Fibroblast of skin of right biceps (primary cell): ENCODE results near the gene KDM4B.

Experiments used
- DNase-seq: peaks from one replicate; pipeline ENCODE4 v3.0.0-alpha.2; 2013

The KDM4B gene

DNA sequence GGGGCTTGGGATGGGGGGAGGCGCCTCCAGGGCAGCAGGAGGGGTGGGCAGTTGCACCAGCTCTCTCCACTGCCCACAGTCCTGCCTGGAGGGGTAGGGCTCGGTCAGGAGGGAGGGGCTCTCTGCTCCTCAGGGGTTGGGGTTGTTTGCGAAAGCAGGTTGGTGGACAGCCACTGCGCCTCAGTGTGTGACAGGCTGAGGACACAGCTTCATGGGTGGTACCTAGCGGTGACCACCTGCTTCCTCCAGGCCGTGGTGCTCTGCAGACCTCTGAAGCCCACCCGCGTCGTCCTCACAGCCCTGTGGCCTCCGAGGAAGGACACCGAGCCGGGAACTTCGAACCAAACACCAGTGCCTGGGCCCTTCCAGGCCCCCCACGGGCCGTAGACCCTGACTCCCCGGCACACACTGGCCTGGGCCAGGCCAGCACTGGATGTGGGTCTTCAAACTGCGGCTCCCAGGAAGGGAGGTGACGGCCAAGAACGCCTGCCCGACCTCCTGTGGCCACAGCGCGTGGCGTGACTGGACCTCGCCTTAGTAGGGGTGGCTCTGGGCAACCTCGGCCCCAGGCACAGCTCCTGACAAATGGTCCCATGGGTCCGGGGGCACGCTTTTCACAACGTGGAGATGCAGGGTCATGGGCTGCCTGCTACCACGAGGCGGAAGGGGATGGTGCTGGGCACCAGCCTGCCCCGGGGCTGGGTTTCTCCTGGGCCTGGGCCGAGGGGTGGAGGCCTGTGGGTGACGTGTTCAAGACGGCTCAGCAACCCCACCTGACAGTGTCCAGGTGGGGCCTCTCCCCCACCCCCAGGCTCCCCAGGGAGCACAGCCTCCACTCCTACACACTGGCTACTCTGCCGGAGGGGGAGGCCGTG lies 173.2 kb downstream of the KDM4B start:
- no peak for DNase-seq

DNA sequence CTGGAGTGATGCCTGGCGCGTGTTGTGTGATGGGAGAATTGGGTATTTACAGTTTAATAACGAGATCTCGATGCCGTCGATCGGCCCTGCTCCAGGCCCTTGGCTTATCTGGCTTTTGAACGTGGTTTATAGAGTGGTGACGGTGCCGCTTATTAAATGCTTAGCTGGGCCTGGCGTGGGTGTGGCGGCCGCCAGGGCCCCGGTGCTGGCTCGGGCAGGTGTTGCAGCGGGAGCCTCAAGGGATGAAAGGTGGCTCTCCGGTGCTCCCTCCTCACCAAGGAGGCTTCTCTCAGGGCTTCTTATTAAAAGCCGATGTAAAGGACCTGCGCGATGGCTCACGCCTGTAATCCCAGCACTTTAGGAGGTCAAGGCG lies 173.8 kb downstream of the KDM4B start:
- no peak for DNase-seq

DNA sequence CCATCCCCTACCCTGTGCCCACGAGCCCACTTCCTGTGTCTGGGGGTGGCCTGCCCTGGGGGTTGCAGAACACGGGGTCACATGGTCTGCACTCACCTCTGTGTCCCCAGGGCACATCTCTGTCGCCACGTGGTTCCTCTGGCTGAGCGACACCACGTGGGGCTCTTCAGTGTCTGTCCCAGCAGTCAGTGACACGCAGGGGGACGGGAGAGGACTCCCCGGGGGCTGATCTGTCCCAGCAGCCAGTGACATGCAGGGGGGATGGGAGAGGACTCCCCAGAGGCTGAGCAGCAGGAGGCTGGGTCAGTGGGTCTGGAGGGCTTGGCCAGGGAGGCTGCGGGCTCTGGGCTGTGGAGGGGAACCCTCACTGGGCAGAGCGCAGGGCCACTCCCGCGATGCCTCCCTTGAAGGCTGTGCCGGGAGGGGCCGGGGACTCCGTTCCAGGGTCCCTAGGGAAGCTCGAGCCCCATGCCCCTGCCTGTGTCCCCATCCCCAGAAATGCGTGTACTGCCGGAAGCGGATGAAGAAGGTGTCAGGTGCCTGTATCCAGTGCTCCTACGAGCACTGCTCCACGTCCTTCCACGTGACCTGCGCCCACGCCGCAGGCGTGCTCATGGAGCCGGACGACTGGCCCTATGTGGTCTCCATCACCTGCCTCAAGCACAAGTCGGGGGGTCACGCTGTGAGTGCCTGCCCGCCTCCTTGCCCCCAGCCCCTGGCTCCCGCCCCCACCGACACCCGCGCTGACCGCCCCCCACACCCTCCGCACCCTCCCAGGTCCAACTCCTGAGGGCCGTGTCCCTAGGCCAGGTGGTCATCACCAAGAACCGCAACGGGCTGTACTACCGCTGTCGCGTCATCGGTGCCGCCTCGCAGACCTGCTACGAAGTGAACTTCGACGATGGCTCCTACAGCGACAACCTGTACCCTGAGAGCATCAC lies 174.8 kb downstream of the KDM4B start:
- no peak for DNase-seq

DNA sequence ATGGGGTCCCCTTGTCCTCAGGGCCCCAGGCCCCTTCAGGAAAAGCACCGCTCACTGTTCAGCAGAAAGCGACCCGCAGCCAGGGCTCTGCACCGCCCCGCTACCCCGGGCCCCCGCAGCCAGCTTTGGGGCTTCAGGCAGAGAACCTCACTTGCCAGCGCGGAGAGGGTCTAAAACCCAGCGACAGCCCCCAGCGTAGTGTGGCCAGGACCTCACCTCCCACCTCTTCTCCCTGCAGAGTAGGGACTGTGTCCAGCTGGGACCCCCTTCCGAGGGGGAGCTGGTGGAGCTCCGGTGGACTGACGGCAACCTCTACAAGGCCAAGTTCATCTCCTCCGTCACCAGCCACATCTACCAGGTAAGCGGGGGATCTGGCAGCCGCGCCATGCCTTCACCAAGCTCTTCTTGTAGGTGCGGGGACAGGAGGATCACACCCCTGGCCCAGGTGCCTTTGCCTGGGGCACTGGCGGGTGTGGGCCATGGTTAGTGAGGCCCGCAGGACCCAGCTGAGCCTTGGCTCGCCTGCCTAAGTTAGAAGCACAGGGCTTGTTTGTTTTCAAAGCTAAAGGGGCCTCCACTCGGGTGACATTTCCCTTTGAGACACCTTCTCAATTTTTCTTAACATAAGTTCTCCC lies 175.7 kb downstream of the KDM4B start:
- no peak for DNase-seq

DNA sequence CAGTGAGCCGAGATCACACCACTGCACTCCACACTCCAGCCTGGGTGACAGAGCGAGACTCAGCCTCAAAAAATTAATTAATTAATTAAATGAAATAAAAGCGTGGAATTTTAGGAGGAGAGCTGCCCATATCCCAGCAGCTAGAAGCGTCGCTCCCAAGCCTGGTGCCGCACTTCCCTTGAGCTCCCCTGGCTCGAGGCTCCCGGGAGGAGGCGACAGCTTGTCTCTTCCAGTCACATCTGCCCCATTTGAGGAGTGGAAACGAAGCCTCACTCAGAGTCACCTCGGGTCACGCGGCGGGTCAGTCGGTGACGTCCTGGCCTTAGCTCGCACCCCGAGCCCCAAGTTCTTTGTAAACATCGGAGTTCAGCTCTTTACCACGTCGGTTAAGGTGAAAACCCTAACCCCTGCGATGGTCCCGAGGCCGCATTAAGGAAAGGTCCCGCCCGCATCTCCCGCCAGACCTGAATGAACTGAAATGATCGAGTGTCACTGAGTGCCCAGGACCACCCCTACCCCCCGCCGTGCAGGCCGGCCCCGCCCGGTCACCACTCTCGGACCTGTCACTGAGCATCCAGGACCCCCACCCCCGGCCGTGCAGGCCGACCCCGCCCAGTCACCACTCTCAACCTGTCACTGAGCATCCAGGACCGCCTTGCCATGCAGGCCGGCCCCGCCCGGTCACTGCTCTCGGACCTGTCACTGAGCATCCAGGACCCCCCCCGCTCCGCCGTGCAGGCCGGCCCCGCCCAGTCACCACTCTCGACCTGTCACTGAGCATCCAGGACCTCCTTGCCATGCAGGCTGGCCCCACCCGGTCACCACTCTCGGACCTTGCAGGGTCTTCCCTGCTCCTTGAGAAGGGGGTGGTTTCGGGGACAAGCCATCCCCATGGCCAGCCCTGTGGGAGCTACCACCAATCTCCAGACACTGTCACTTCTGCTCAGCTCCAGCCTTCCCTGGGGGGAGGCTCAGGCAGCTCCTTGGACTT lies 176.9 kb downstream of the KDM4B start:
- no peak for DNase-seq

DNA sequence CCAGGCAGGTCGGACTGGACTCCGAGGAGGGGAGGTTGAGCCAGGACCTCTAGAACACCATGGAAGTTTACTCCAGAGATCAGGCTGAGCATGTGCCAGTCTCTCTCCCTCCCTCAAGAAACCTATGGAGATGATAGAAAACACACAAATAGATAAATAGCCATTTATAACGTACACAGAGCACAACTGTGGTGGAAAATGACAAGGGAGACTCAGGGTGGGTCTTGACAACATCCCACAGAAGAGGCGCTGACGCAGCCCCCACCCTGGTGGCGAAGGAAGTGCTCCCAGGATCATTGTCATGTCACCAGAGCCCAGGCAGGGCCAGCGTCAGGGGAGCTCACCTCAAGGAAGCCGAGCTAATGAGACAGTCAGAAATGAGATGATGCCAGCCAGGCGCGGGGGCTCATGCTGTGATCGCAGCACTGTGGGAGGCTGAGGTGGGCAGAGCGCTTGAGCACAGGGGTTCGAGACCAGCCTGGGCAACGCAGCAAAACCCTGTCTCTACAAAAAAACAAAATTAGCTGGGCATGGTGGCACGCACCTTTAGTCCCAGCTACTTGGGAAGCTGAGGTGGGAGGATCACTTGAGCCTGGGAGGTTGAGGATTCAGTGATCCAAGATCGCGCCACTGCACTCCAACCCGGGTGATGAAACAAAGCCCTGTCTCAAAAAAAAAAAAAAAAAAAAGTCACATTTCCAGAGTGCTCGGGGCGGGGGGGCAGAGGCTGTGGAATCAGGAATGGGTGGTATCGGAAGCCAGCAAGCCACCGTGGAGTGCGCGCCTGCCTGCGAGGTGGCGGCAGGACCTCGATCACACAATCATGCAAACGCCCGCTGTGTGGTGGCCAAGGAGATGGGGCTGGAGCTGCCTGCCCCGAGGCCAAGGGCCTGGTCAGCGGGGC lies 178.4 kb downstream of the KDM4B start:
- no peak for DNase-seq

DNA sequence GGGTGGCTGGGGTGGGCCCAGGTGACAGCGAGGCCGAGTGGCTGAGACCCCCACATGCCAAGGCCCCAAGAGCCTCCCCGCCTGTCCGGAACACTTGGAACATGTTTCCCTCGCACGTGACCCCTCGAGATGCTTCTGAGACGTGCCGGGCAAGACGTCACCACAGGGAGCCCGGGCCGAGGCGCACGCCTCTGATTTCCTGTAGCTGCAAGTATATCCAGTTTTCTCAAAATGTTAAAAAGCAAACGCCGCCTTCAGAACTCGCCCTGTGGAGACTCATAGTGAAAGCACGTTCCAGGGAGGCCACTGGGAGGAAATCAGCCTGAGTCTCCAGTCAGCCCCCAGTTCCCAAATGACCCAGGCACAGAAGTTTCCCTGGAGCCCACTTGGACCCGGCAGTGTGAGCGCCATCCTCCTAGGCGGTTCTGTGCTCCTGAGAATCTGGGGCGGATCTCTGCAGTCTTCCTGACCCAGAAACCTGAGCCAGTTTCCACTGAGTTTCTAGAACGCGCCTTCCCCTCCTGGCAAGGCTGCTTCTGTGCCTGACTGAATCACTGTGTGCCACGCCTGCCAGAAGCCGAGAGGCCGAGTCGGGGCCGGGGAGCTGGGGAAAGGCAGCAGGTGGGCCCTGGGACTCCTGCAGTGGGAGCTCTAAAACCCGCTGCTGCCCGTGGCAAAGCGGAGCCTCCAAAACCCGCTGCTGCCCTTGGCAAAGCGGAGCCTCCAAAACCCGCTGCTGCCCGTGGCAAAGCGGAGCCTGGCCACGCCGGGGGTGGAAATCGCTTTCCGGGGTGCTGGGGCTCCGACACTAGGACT lies 179.3 kb downstream of the KDM4B start:
- DNase-seq: no peak

DNA sequence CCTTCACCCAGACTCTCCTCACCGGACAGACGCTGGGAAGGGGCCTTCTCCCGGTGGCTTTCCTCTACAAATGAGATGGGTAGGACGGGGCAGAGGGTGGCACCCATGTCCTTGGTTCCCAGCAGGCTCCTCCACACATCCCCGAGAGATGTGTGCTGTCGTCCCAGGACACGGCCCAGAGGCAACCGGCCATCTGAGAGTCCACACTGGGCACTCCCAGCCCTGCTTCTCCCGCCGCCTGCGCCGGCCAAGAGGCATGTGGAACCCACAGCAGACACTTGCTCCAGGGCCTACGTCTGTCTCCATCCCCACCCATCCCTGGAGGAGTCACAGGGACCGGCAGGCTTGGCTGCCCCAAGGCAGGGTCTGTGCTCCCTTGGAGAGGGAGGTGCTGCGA lies 179.9 kb downstream of the KDM4B start:
- no peak for DNase-seq

DNA sequence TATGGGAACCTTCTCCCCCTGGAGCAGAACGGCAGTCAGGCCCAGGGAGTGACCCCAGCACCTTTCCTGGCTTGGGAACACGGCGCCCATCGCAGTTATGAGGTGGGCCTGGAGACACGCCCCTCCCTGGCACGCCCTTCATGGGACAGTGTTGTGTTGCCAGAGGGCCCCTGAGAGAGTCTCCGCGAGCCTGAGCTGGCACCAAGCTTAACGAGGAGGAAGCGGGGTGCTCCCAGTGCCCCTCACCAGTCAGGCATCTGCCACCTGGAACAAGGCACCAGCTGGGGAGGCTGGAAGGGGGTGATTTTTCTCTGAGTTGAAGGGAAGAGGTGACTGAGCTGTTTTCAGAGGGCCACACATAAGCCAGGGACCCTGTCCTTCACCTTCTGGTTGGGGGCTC lies 180.6 kb downstream of the KDM4B start:
- no peak for DNase-seq

DNA sequence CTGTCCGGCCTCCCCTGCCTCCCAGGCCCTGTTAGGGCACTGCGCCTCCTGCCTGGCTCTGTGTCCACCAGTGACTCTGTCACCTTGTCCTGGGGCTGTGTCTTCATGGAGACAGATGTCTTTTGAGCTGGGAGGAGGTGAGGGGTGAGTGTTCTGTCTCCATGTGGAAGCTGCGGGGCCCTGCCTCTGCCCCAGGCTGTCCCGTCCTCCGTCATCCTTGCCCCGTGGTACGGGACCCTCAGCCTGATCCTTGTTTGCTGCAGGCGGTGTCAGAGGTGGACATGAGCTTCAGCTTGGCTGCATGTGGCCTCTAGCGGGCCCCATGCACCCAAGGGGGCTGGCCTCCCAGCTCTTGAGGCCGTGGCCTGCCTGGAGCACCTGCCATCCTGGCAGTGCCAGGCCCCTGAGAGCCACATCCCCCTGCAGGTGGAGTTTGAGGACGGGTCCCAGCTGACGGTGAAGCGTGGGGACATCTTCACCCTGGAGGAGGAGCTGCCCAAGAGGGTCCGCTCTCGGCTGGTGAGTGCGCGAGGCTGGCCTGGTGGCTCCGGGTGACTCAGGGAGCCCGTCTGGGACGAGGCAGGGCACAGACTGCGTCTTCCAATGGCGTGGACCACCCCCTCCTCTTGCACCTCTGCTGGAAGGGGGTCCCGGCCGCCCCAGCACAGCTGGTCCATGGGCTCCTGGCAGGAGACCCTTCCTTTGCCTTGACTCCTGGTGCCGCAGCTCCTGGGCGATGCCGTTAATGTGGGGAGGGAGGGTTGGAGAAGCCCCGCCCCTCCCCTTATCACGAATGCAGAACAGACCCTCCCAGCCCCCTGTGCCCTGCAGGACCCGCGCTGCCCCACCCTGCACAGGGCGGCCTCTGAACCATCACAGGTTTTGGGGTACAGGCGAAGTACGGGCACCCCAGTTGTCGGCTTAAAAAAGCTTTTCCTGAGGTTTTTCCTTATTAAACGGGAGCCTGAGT lies 181.3 kb downstream of the KDM4B start:
- DNase-seq: no peak

DNA sequence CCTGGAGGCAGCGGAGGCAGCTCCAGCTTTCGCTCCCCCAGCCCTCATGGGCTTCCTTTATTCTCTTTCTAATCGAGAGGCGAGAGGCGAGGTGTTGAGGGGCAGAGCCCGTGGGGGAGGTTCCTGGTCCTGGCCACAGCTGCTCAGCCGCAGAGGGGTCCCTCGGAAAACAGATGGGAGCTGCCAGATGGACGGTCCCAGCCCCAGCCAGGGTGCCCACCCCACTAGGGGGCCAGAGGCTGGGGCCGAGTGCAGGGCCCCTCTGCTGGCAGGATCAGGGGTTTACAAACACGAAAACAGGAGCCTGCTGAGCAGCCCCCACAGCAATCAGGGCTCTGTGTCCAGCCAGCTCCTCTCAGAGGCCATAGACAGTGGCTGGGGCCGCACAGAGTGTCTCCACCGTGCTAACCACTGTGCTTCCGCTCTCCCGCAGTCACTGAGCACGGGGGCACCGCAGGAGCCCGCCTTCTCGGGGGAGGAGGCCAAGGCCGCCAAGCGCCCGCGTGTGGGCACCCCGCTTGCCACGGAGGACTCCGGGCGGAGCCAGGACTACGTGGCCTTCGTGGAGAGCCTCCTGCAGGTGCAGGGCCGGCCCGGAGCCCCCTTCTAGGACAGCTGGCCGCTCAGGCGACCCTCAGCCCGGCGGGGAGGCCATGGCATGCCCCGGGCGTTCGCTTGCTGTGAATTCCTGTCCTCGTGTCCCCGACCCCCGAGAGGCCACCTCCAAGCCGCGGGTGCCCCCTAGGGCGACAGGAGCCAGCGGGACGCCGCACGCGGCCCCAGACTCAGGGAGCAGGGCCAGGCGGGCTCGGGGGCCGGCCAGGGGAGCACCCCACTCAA lies 182.2 kb downstream of the KDM4B start:
- no peak for DNase-seq

DNA sequence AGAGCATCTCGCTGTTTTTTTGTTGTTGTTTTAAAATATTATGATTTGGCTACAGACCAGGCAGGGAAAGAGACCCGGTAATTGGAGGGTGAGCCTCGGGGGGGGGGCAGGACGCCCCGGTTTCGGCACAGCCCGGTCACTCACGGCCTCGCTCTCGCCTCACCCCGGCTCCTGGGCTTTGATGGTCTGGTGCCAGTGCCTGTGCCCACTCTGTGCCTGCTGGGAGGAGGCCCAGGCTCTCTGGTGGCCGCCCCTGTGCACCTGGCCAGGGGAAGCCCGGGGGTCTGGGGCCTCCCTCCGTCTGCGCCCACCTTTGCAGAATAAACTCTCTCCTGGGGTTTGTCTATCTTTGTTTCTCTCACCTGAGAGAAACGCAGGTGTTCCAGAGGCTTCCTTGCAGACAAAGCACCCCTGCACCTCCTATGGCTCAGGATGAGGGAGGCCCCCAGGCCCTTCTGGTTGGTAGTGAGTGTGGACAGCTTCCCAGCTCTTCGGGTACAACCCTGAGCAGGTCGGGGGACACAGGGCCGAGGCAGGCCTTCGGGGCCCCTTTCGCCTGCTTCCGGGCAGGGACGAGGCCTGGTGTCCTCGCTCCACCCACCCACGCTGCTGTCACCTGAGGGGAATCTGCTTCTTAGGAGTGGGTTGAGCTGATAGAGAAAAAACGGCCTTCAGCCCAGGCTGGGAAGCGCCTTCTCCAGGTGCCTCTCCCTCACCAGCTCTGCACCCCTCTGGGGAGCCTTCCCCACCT lies 183.3 kb downstream of the KDM4B start:
- DNase-seq: no peak

DNA sequence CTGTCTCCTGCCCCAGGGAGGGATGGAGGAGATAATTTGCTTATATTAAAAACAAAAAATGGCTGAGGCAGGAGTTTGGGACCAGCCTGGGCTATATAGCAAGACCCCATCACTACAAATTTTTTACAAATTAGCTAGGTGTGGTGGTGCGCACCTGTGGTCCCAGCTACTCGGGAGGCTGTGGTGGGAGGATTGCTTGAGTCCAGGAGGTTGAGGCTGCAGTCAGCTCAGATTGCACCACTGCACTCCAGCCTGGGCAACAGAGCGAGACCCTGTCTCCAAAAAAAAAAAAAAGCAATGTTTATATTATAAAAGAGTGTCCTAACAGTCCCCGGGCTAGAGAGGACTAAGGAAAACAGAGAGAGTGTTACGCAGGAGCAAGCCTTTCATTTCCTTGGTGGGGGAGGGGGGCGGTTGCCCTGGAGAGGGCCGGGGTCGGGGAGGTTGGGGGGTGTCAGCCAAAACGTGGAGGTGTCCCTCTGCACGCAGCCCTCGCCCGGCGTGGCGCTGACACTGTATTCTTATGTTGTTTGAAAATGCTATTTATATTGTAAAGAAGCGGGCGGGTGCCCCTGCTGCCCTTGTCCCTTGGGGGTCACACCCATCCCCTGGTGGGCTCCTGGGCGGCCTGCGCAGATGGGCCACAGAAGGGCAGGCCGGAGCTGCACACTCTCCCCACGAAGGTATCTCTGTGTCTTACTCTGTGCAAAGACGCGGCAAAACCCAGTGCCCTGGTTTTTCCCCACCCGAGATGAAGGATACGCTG lies 184.0 kb downstream of the KDM4B start:
- DNase-seq: no peak

DNA sequence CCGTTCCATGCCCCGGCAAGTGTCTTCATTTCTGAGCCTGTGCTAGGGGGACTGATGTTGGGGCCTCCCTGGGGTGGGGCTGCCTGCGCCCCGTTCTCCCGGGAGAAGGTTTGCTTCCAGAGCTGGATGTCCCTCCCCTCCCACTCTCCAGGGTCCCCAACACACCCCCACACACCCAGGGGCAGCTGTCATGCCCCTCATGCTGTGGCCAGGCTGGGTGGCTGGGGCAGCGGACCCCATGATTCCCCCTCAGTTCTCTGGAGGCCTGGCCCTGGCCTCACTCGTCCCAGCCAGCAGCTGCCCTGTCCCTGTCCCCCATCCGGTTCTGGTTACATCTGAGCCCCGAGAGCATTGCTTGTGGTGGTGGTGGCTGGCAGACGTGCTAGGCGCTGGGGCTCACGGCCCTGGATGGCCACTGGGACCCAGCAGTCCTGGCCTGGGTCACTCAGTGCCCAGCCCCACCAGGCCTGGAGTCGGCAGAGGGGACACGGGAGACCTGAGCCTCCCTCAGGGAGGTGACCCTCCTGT lies 184.8 kb downstream of the KDM4B start:
- no peak for DNase-seq

DNA sequence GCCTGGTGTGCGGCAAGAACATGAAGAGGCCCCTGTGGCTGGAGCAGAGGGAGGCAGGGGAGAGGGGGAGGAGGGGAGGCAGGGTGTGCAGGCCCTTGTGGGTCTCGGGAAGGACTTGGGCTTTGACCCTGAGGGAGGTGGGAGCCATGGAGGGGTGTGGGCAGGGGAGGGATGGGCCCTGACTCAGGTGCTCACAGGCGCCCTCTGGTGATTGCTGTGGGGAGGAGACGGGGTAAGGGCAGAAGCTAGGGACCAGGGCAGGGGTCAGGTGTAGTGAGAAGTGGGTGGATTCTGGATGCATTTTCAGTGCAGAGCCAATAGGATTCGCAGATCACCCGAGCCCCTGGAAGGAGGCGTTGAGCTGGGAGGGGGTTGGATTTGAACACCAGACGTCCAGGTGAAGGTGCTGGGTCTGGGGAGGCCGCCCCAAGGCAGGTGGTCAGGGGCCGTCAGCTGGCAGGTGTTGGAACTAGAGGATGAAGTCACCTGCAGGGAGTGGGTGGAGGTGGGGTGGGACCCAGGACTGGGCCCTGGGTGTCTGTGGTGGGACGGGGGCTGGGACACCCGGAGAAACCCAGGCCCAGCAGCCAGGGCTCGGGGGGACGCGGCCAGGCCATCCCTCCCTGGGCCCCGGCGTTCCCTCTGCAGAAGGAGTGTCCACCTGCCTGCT lies 185.4 kb downstream of the KDM4B start:
- no peak for DNase-seq
